ENCODE data around the gene TOMM20L.

The TOMM20L gene

DNA sequence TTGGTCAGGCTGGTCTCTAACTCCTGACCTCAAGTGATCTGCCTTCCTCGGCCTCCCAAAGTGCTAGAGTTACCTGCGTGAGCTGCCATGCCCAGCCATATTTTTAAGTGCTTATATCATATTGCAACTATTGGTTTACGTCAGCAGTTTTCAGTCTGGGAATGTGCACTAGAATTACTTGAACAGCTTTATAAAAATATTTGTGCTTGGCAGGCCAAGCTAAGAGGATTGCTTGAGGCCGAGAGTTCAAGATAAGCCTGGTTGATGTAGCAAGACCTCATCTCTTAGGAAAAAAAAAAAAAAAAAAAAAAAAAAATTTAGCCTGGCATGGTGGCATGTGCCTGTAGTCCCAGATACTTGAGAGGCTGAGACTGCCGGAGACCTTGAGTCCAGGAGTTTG, 48.9 kb downstream of the TOMM20L start:
- TF ChIP-seq EGR1 (IDR thresholded peaks at IDR 0.05) (no peak), TEAD4 (IDR thresholded peaks at IDR 0.05) (no peak), TCF12 (IDR thresholded peaks at IDR 0.05; ENCODE audit: low read depth) (no peak), RAD21 (IDR thresholded peaks at IDR 0.05; ENCODE audit: low read depth) (no peak), EP300 (IDR thresholded peaks at IDR 0.05; ENCODE audit: borderline replicate concordance) (no peak), YY1 (IDR thresholded peaks at IDR 0.05; ENCODE audit: low read depth) (no peak), CEBPB (IDR thresholded peaks at IDR 0.05) (no peak), TAF1 (IDR thresholded peaks at IDR 0.05; ENCODE audit: low read depth) (no peak), ZBTB7A (IDR thresholded peaks at IDR 0.05; ENCODE audit: low read depth) (no peak), FOXM1 (IDR thresholded peaks at IDR 0.05; ENCODE audit: borderline replicate concordance, low read depth) (no peak), CREB1 (IDR thresholded peaks at IDR 0.05; ENCODE audit: low read depth) (no peak), NFIC (IDR thresholded peaks at IDR 0.05) (no peak), MAX (IDR thresholded peaks at IDR 0.05) (no peak)
- TF ChIP-seq, protein P1, sequence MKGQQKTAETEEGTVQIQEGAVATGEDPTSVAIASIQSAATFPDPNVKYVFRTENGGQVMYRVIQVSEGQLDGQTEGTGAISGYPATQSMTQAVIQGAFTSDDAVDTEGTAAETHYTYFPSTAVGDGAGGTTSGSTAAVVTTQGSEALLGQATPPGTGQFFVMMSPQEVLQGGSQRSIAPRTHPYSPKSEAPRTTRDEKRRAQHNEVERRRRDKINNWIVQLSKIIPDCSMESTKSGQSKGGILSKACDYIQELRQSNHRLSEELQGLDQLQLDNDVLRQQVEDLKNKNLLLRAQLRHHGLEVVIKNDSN (IDR thresholded peaks at IDR 0.05), result no peak
- TF ChIP-seq, protein P2, sequence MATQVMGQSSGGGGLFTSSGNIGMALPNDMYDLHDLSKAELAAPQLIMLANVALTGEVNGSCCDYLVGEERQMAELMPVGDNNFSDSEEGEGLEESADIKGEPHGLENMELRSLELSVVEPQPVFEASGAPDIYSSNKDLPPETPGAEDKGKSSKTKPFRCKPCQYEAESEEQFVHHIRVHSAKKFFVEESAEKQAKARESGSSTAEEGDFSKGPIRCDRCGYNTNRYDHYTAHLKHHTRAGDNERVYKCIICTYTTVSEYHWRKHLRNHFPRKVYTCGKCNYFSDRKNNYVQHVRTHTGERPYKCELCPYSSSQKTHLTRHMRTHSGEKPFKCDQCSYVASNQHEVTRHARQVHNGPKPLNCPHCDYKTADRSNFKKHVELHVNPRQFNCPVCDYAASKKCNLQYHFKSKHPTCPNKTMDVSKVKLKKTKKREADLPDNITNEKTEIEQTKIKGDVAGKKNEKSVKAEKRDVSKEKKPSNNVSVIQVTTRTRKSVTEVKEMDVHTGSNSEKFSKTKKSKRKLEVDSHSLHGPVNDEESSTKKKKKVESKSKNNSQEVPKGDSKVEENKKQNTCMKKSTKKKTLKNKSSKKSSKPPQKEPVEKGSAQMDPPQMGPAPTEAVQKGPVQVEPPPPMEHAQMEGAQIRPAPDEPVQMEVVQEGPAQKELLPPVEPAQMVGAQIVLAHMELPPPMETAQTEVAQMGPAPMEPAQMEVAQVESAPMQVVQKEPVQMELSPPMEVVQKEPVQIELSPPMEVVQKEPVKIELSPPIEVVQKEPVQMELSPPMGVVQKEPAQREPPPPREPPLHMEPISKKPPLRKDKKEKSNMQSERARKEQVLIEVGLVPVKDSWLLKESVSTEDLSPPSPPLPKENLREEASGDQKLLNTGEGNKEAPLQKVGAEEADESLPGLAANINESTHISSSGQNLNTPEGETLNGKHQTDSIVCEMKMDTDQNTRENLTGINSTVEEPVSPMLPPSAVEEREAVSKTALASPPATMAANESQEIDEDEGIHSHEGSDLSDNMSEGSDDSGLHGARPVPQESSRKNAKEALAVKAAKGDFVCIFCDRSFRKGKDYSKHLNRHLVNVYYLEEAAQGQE (IDR thresholded peaks at IDR 0.05; ENCODE audit: low read depth), result no peak

DNA sequence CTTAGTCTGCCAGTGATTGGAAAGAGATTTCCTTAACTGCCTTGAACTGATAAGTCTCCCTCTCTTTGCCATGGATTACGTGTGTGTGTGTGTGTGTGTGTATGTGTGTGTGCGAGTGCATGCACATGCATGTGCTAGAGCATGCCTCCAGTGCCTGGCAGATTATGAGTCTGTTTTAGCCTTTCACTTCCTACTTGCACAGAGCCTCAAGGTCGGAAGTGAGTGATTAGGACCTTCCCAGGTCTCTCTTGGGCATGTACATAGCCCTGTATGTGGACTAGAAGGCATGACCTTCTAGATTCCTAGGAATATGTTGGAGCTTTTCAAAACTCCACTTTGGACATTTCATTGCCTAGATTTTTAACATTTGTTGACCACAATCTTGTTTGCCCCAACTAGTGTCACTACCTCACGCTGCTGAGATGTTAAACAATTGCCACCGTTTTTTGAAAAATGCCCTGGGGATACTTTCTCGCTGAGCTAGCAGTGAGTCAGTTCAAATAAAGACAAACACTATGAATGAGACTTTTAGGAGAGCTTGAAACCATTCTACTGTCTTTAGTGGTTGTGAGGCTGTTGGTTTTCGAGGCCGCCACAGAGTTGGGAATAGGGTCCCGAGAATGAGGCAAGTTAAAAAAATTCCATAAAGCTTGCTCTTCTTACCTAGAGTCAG, 60.0 kb downstream of the TOMM20L start:
- no peak for TF ChIP-seq EP300 (IDR thresholded peaks at IDR 0.05; ENCODE audit: borderline replicate concordance)
- TF ChIP-seq, protein P2 (IDR thresholded peaks at IDR 0.05; ENCODE audit: low read depth), result no peak
- no peak for TF ChIP-seq CREB1 (IDR thresholded peaks at IDR 0.05; ENCODE audit: low read depth)
